HG03108 (cell line): ENCODE measurements around the gene YPEL2.

Experiments
- ATAC-seq: cut with Tn5 transposase; IDR thresholded peaks from one replicate; pipeline ENCODE4 v1.9.1; 2021; ENCODE audit warnings: moderate library complexity; ENCODE audit not compliant: unreplicated experiment

The YPEL2 gene

GRCh38 chr17:59428916-59429485 is 97.5 kb downstream of the YPEL2 start:
- ATAC-seq: no peak

- no peak for ATAC-seq
These were observed 100.1 kb downstream of the YPEL2 start for GRCh38 chr17:59431601-59432000.

GRCh38 chr17:59432657-59433056 is 101.2 kb downstream of the YPEL2 start:
- no peak for ATAC-seq

GRCh38 chr17:59433586-59433985 is 102.1 kb downstream of the YPEL2 start:
- ATAC-seq: no peak

GRCh38 chr17:59434429-59434828 is 103.0 kb downstream of the YPEL2 start:
- ATAC-seq: no peak

- no peak for ATAC-seq
These were observed 103.8 kb downstream of the YPEL2 start for GRCh38 chr17:59435238-59435637.

- no peak for ATAC-seq
These were observed 105.4 kb downstream of the YPEL2 start for GRCh38 chr17:59436900-59437299.

GRCh38 chr17:59437791-59438281 is 106.4 kb downstream of the YPEL2 start:
- no peak for ATAC-seq

- no peak for ATAC-seq
These were observed 107.8 kb downstream of the YPEL2 start for GRCh38 chr17:59439262-59439661.

- ATAC-seq: no peak
These were observed 108.3 kb downstream of the YPEL2 start for GRCh38 chr17:59439741-59440211.

- peak; percentile 71 for ATAC-seq
These were observed 109.5 kb downstream of the YPEL2 start for GRCh38 chr17:59440757-59441463.

- ATAC-seq: no peak
These were observed 110.1 kb downstream of the YPEL2 start for GRCh38 chr17:59441464-59442096.

- no peak for ATAC-seq
These were observed 111.7 kb downstream of the YPEL2 start for GRCh38 chr17:59443106-59443505.
